Measurements from ENCODE around the gene CISH.

Gene CISH

DNA sequence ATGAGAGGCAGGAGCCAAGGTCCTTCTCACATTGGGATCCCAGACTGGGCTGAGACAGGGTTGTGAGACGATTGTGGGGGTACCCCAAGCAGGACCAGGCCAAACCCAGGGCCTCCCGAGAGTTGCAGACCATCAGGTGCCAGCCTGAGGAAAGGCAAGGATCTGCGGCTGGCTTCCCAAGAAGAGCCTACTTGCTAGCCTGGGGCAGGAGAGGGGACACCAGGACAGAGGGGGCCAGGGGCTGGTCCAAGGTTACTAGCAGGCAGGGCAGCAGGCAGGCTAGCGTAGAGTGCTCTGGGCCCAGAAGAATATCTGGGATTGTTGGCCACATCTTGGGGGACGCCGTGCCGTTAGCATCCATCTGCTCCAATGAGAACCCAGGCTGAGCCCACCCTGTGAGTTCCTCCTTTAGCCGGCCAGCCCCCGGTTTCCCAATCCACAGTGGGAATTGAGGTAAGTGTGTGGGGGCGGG is 546 bp downstream of the CISH start:
- Histone ChIP-seq H3K4me1 (ENCODE audit: control insufficient read depth, insufficient read depth, low read length) (peaks cover 16% of the 10 kb centered on the region), H3K4me3 (ENCODE audit: low read length) (peak overlapping the region; percentile 81), H3K4me2 (ENCODE audit: low read length) (peak overlapping the region; percentile 99), H3K27me3 (ENCODE audit: control insufficient read depth, insufficient read depth, low read length) (no peaks in the 10 kb centered on the region), H3K36me3 (ENCODE audit: insufficient read depth, low read length) (no peaks in the 10 kb centered on the region), H3K9me3 (replicated peaks; ENCODE audit: low read length) (no peaks in the 10 kb centered on the region), H3K9ac (ENCODE audit: low read depth, low read length) (peak overlapping the region; percentile 75)

DNA sequence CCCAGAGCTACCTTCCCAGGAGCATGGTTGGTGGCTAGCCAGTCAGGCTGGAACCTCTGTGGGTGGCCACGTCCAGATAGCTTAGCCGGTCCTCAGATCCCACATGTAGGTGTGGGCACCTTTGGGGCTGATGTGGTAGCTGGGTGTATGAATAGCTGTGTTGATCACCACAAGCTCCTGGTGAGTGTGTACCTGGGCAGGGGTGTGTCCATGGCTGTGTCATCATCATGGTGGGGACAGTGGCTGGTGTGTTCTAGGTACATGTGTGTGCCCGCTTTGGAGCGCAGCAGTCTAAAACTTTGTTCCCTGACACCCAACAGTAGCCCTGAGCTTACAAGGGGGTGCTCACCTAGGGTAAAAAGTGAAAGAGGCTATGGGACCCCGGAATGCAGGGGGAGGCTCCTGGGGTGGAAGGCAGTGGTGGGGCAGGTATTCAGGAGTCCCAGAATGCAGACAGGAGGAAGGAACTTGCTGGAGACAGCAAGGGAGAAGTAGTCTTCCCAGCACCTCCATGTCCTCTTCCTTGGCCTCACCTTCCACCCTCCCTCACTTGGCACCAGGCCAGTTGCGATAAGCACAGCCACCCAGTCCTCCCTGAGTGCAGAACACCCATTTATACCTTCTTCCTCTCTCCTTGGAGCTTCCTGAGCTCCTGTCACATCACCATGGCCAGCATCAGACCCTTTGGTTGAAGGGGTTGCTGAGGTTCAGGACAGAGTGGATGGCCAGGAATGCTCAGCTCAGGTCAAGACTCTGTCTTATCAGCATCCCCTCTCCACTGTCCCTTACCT is 1.2 kb downstream of the CISH start:
- Histone ChIP-seq H3K4me2 (ENCODE audit: low read length) (peak overlapping the region; percentile 99), H3K36me3 (ENCODE audit: insufficient read depth, low read length) (no peaks in the 10 kb centered on the region), H3K9me3 (replicated peaks; ENCODE audit: low read length) (no peaks in the 10 kb centered on the region), H3K4me3 (ENCODE audit: low read length) (peak overlapping the region; percentile 81), H3K9ac (ENCODE audit: low read depth, low read length) (no peak overlapping the region), H3K27me3 (ENCODE audit: control insufficient read depth, insufficient read depth, low read length) (no peaks in the 10 kb centered on the region), H3K4me1 (ENCODE audit: control insufficient read depth, insufficient read depth, low read length) (peaks cover 16% of the 10 kb centered on the region)

DNA sequence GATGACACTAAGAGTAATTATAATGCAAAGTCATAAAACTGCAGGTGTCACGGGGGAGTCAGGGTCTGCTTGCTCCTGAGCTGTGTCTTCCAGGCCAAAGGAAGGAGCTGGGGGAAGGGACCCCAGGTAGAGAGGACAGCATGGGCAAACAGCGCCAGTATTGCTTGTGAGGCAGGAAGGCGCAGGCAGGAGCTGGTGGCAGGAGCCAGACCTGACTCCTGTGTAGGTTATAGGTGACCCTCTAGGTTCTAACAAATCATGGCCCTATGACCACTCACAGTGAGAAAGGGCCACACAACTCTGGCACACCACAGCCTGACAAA is 1.9 kb downstream of the CISH start:
- Histone ChIP-seq H3K4me3 (ENCODE audit: low read length) (no peak overlapping the region), H3K9ac (ENCODE audit: low read depth, low read length) (no peak overlapping the region), H3K4me1 (ENCODE audit: control insufficient read depth, insufficient read depth, low read length) (peaks cover 16% of the 10 kb centered on the region), H3K36me3 (ENCODE audit: insufficient read depth, low read length) (no peaks in the 10 kb centered on the region), H3K9me3 (replicated peaks; ENCODE audit: low read length) (no peaks in the 10 kb centered on the region), H3K27me3 (ENCODE audit: control insufficient read depth, insufficient read depth, low read length) (no peaks in the 10 kb centered on the region), H3K4me2 (ENCODE audit: low read length) (no peak overlapping the region)

DNA sequence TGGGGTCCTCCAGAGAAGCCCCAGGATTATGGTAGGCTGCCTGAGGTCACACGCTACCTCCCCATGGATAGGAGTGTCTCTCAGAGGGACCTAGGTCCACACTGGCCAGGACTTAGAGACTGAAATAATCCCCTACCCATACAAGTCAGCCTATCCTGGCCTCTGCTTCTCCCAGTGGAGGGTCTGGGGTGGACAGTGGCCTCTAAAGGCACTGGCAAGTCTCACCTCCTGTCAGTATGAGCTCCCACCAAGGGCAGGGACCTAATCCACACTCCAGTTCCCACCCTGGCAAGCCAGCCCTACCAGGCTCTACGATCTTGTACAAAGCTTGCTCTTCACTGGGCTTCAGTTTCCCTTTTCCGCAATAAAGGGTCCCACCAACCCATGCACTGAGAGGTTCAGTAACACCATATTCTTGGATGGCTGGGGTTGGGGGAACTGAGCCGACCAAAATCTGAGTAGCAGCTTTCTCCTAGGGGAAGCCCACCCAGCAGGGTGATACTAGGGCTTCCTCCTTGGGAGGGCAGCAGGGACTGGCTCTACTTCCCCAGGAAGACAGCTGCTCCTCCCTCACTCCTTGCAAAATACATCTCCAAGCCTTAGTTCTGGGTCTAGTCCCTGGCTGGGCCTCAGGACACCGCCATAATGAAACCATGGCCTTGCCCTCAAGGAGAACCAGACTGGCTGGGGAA is 2.4 kb downstream of the CISH start:
- no peaks in the 10 kb centered on the region for H3K36me3 ChIP-seq (ENCODE audit: insufficient read depth, low read length)
- no peaks in the 10 kb centered on the region for H3K27me3 ChIP-seq (ENCODE audit: control insufficient read depth, insufficient read depth, low read length)
- no peak overlapping the region for H3K4me2 ChIP-seq (ENCODE audit: low read length)
- H3K9me3 ChIP-seq (replicated peaks; ENCODE audit: low read length), result no peaks in the 10 kb centered on the region
- no peak overlapping the region for H3K4me3 ChIP-seq (ENCODE audit: low read length)
- peaks cover 16% of the 10 kb centered on the region for H3K4me1 ChIP-seq (ENCODE audit: control insufficient read depth, insufficient read depth, low read length)
- no peak overlapping the region for H3K9ac ChIP-seq (ENCODE audit: low read depth, low read length)

DNA sequence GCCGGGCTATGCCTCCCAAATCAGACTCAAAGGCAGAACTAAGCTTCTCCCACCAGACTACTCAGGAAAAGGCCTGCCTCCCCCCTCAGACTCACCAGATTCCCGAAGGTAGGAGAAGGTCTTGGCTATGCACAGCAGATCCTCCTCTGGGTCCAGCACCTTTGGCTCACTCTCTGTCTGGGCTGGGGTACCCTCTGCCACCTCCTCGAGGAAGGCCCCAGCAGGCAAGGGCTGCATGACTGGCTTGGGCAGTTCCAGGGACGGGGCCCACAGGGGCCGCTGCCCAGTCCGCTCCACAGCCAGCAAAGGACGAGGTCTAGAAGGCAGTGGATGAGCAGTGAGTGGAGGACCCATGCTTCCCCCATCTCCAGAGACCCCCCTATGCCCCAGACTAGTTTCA is 3.3 kb downstream of the CISH start:
- Histone ChIP-seq H3K4me2 (ENCODE audit: low read length) (no peak overlapping the region), H3K9ac (ENCODE audit: low read depth, low read length) (no peak overlapping the region), H3K4me3 (ENCODE audit: low read length) (no peak overlapping the region), H3K36me3 (ENCODE audit: insufficient read depth, low read length) (no peaks in the 10 kb centered on the region), H3K4me1 (ENCODE audit: control insufficient read depth, insufficient read depth, low read length) (peaks cover 16% of the 10 kb centered on the region), H3K27me3 (ENCODE audit: control insufficient read depth, insufficient read depth, low read length) (no peaks in the 10 kb centered on the region), H3K9me3 (replicated peaks; ENCODE audit: low read length) (no peaks in the 10 kb centered on the region)

DNA sequence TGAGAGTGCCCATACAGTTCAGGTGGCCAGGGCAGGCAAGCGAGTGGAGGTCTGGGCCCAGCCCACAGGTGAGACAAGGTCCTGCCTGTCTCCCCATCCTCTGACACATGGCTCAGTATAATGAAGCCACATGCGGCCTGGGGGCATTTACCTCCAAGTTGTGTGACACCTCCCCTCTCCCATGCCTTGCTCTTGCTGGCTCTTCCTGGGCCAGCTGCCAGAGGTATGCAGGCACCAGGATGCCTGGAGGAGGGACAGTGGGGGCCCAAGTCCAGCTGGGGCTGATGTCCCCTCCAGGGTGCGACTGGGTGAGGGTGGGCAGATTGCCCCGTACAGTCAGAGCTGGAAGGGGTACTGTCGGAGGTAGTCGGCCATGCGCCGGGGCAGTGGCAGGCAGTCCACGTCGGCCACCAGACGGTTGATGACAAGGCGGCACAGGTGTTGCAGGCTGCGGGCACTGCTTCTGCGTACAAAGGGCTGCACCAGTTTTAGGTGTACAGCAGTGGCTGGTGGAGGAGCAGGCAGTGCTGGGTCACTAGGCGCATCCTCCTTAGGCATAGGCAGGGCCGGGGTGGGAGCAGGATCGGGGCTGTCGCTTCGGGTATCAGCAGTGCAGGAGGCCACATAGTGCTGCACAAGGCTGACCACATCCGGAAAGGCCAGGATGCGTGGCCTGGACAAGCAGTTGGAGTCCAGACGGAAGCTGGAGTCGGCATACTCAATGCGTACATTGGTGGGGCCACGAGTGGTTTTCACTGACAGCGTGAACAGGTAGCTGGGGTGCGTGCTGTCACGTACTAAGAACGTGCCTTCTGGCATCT is 4.1 kb downstream of the CISH start:
- Histone ChIP-seq H3K27me3 (ENCODE audit: control insufficient read depth, insufficient read depth, low read length) (no peaks in the 10 kb centered on the region), H3K4me2 (ENCODE audit: low read length) (no peak overlapping the region), H3K4me3 (ENCODE audit: low read length) (no peak overlapping the region), H3K9me3 (replicated peaks; ENCODE audit: low read length) (no peaks in the 10 kb centered on the region), H3K4me1 (ENCODE audit: control insufficient read depth, insufficient read depth, low read length) (peaks cover 13% of the 10 kb centered on the region), H3K9ac (ENCODE audit: low read depth, low read length) (no peak overlapping the region), H3K36me3 (ENCODE audit: insufficient read depth, low read length) (no peaks in the 10 kb centered on the region)

DNA sequence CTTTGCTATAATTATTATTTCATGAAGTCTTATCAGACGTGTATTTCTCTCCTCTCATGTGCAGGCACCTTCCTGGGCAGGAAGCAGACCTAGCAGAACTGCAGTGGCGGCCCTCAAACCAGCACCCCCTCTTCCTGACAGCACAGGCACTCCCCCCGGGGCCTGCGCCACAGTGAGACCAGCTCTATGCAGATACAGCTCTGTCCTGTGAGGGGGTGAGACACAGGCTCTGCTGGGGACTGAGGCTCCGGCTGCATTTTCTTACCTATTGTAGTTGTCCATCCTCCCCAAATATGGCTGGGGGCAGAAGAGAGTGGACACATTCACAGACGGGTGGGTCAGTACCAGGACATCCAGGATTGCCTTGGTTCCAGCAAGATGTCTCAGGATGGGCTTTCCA is 5.0 kb downstream of the CISH start:
- Histone ChIP-seq H3K36me3 (ENCODE audit: insufficient read depth, low read length) (no peaks in the 10 kb centered on the region), H3K4me3 (ENCODE audit: low read length) (no peak overlapping the region), H3K4me1 (ENCODE audit: control insufficient read depth, insufficient read depth, low read length) (peaks cover 18% of the 10 kb centered on the region), H3K4me2 (ENCODE audit: low read length) (no peak overlapping the region), H3K9ac (ENCODE audit: low read depth, low read length) (no peak overlapping the region), H3K9me3 (replicated peaks; ENCODE audit: low read length) (no peaks in the 10 kb centered on the region), H3K27me3 (ENCODE audit: control insufficient read depth, insufficient read depth, low read length) (no peaks in the 10 kb centered on the region)

DNA sequence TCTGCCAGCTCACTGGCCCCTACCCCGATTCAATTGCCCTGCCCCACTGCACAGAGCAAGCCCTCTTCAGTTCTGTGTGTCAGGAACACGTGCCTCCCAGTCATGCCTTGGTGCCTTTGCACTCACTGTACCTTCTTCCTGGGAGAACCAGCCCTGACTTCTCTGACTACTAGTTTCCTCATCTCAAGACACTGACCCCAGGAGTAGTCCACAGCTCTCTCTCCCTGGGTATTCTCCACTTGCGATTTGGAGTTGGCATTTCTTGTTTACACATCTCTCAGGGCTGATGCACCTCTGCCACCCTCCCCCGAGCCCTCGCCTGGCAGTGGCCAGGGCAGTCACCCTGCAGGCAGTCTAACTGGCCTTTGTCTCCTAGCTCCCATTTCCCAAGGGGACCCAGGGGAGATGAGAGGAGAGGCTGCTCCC is 5.7 kb downstream of the CISH start:
- Histone ChIP-seq H3K4me2 (ENCODE audit: low read length) (no peak overlapping the region), H3K27me3 (ENCODE audit: control insufficient read depth, insufficient read depth, low read length) (no peaks in the 10 kb centered on the region), H3K4me3 (ENCODE audit: low read length) (no peak overlapping the region), H3K9ac (ENCODE audit: low read depth, low read length) (no peak overlapping the region), H3K4me1 (ENCODE audit: control insufficient read depth, insufficient read depth, low read length) (peaks cover 18% of the 10 kb centered on the region), H3K36me3 (ENCODE audit: insufficient read depth, low read length) (no peaks in the 10 kb centered on the region), H3K9me3 (replicated peaks; ENCODE audit: low read length) (no peaks in the 10 kb centered on the region)

DNA sequence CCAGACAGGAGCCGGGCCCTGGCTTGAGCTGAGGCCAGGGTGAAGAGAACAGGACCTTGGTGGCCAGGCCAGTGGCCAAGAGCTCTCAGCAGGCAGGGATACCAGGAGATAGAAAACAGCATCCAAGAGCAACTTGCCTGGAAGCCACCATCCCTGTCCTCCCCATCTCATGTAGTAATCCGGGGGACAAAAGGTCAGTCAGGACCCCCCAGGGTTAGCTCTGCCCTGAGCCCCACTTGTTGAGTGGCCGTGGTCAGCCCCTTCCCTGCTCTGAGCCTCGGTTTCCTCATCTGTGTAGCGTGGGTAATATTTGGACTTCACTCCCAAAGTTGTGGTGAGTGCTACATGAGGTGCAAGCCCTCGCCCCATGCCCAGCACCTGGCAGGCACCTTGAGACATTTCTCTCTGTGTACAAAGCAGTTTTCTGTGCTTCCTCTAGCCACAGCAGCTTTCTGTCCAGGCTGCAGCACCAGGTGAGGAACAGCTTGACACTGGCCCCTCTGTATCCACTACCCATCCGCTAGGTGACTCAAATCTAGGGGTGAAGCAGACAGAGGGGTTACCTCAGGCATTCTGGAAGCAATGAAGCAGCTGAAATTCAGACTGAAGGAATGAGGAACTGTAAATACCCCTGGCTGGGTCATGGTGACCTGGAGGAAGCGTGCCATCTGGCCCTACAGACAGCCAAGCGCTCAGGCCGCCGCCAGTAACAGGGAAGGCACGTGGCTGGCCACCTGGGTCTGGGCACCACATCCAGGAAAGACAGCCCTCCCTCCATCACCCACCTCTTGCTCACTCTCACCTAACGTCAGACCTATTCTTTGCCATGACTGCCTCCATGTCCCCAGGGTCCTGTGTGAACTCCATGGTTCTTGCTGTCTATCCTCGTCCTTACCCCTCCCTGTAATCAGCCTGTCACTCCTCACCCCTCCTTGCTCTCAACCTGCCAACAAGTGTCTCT is 6.7 kb downstream of the CISH start:
- Histone ChIP-seq H3K9ac (ENCODE audit: low read depth, low read length) (no peak overlapping the region), H3K4me1 (ENCODE audit: control insufficient read depth, insufficient read depth, low read length) (peaks cover 26% of the 10 kb centered on the region), H3K36me3 (ENCODE audit: insufficient read depth, low read length) (no peaks in the 10 kb centered on the region), H3K4me3 (ENCODE audit: low read length) (no peak overlapping the region), H3K9me3 (replicated peaks; ENCODE audit: low read length) (no peaks in the 10 kb centered on the region), H3K27me3 (ENCODE audit: control insufficient read depth, insufficient read depth, low read length) (no peaks in the 10 kb centered on the region), H3K4me2 (ENCODE audit: low read length) (no peak overlapping the region)

DNA sequence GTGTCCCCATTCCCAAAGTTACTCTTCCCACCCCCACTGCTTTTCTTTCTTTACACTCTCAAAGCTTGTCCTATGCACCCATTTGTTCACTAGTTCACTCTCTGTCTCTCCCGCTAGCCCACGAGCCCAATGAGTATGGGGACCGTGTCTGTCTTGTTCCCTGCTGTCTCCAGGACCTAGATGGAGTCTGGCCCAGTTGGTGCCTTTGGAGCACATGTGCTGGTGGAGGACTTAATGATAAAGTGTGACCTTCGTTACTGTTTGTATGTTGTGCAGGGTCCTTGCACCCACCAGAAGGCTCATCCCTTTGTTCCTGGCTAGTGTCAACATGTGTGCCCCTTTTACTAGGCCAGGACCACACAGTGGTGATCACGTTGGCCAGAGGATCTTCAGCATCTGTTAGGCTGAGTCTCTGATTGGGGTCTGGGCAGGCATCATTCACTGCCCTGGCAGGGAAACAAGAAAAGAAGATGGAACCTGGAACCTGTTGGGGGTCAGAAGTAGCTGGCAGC is 7.4 kb downstream of the CISH start:
- H3K4me3 ChIP-seq (ENCODE audit: low read length), result no peak overlapping the region
- H3K4me1 ChIP-seq (ENCODE audit: control insufficient read depth, insufficient read depth, low read length), result peaks cover 29% of the 10 kb centered on the region
- H3K36me3 ChIP-seq (ENCODE audit: insufficient read depth, low read length), result no peaks in the 10 kb centered on the region
- H3K9me3 ChIP-seq (replicated peaks; ENCODE audit: low read length), result no peaks in the 10 kb centered on the region
- no peaks in the 10 kb centered on the region for H3K27me3 ChIP-seq (ENCODE audit: control insufficient read depth, insufficient read depth, low read length)
- no peak overlapping the region for H3K9ac ChIP-seq (ENCODE audit: low read depth, low read length)
- no peak overlapping the region for H3K4me2 ChIP-seq (ENCODE audit: low read length)

Measured in skeletal muscle satellite cell (primary cell).